ENCODE results near the gene UTP25. TPM values are rescaled to one million over a fixed set of nuclear protein-coding genes. Genes with fewer than 3 reads are reported as not detected.
"Not testable (repeated sequence)": the region's sequence is repeated elsewhere in the genome, so short reads cannot be mapped to it uniquely, and the experiment has no call there.

The UTP25 gene
- total and polyA plus RNA-seq, 2 experiments from 2014 or later = 3.6 to 8.9 TPM

GRCh38 chr1:209895709-209896108, 67.9 kb downstream of the UTP25 start:
- Histone ChIP-seq H3K4me2 (no peak overlapping the region), H3K27me3 (ENCODE audit: insufficient read depth) (no peaks in the 10 kb centered on the region), H3F3A (replicated peaks; ENCODE audit: low read depth) (no peaks in the 10 kb centered on the region), H3K27ac (ENCODE audit: low read depth) (no peak overlapping the region), H3K79me2 (replicated peaks; ENCODE audit: insufficient read depth) (no peaks in the 10 kb centered on the region), H3K4me3 (no peak overlapping the region), H4K20me1 (replicated peaks; ENCODE audit: insufficient read depth) (no peaks in the 10 kb centered on the region), H3K36me3 (ENCODE audit: insufficient read depth) (no peaks in the 10 kb centered on the region), H3K9me2 (ENCODE audit: insufficient read depth) (no peaks in the 10 kb centered on the region), H3K4me1 (ENCODE audit: insufficient read depth) (peaks cover 3% of the 10 kb centered on the region; the same call in 1 of the 2 replicates), H2AFZ (peak overlapping the region; percentile 64)
- Mint-ChIP-seq H3K4me1 (peaks cover 2% of the 10 kb centered on the region; the same call in 2 of the 3 replicates), H3K4me3 (no peak overlapping the region), H3K27me3 (ENCODE audit: insufficient read depth, low read depth, poor library complexity) (peaks cover 2% of the 10 kb centered on the region), H3K9me3 (no peaks in the 10 kb centered on the region), H3K27ac (no peak overlapping the region), H3K36me3 (ENCODE audit: low read depth) (no peaks in the 10 kb centered on the region)
- ATAC-seq (no peak), DNase-seq (ENCODE audit: low spot score) (no peak)
- no peak for TF ChIP-seq NANOG (IDR thresholded peaks at IDR 0.05; ENCODE audit: borderline replicate concordance)
- TF ChIP-seq STAT1 (IDR thresholded peaks at IDR 0.05; ENCODE audit: unreplicated experiment) = no peak

GRCh38 chr1:209896346-209896745, 68.6 kb downstream of the UTP25 start:
- Histone ChIP-seq H3F3A (replicated peaks; ENCODE audit: low read depth) (no peaks in the 10 kb centered on the region), H3K79me2 (replicated peaks; ENCODE audit: insufficient read depth) (no peaks in the 10 kb centered on the region), H3K4me3 (no peak overlapping the region), H2AFZ (peak overlapping the region; percentile 64), H3K27ac (ENCODE audit: low read depth) (no peak overlapping the region; the same call in 1 of the 2 replicates), H3K4me2 (no peak overlapping the region), H3K27me3 (ENCODE audit: insufficient read depth) (no peaks in the 10 kb centered on the region), H3K9me2 (ENCODE audit: insufficient read depth) (no peaks in the 10 kb centered on the region), H3K36me3 (ENCODE audit: insufficient read depth) (no peaks in the 10 kb centered on the region), H3K4me1 (ENCODE audit: insufficient read depth) (peaks cover 3% of the 10 kb centered on the region; the same call in 1 of the 2 replicates), H4K20me1 (replicated peaks; ENCODE audit: insufficient read depth) (no peaks in the 10 kb centered on the region)
- Mint-ChIP-seq H3K9me3 (no peaks in the 10 kb centered on the region), H3K36me3 (ENCODE audit: low read depth) (no peaks in the 10 kb centered on the region), H3K27me3 (ENCODE audit: insufficient read depth, low read depth, poor library complexity) (peaks cover 2% of the 10 kb centered on the region), H3K4me1 (peaks cover 2% of the 10 kb centered on the region; the same call in 2 of the 3 replicates), H3K4me3 (no peak overlapping the region), H3K27ac (no peak overlapping the region)
- no peak for ATAC-seq
- no peak for TF ChIP-seq NANOG (IDR thresholded peaks at IDR 0.05; ENCODE audit: borderline replicate concordance)
- TF ChIP-seq EZH2phosphoT487 (IDR thresholded peaks at IDR 0.05; ENCODE audit: unreplicated experiment) = no peak
- TF ChIP-seq, protein P1, sequence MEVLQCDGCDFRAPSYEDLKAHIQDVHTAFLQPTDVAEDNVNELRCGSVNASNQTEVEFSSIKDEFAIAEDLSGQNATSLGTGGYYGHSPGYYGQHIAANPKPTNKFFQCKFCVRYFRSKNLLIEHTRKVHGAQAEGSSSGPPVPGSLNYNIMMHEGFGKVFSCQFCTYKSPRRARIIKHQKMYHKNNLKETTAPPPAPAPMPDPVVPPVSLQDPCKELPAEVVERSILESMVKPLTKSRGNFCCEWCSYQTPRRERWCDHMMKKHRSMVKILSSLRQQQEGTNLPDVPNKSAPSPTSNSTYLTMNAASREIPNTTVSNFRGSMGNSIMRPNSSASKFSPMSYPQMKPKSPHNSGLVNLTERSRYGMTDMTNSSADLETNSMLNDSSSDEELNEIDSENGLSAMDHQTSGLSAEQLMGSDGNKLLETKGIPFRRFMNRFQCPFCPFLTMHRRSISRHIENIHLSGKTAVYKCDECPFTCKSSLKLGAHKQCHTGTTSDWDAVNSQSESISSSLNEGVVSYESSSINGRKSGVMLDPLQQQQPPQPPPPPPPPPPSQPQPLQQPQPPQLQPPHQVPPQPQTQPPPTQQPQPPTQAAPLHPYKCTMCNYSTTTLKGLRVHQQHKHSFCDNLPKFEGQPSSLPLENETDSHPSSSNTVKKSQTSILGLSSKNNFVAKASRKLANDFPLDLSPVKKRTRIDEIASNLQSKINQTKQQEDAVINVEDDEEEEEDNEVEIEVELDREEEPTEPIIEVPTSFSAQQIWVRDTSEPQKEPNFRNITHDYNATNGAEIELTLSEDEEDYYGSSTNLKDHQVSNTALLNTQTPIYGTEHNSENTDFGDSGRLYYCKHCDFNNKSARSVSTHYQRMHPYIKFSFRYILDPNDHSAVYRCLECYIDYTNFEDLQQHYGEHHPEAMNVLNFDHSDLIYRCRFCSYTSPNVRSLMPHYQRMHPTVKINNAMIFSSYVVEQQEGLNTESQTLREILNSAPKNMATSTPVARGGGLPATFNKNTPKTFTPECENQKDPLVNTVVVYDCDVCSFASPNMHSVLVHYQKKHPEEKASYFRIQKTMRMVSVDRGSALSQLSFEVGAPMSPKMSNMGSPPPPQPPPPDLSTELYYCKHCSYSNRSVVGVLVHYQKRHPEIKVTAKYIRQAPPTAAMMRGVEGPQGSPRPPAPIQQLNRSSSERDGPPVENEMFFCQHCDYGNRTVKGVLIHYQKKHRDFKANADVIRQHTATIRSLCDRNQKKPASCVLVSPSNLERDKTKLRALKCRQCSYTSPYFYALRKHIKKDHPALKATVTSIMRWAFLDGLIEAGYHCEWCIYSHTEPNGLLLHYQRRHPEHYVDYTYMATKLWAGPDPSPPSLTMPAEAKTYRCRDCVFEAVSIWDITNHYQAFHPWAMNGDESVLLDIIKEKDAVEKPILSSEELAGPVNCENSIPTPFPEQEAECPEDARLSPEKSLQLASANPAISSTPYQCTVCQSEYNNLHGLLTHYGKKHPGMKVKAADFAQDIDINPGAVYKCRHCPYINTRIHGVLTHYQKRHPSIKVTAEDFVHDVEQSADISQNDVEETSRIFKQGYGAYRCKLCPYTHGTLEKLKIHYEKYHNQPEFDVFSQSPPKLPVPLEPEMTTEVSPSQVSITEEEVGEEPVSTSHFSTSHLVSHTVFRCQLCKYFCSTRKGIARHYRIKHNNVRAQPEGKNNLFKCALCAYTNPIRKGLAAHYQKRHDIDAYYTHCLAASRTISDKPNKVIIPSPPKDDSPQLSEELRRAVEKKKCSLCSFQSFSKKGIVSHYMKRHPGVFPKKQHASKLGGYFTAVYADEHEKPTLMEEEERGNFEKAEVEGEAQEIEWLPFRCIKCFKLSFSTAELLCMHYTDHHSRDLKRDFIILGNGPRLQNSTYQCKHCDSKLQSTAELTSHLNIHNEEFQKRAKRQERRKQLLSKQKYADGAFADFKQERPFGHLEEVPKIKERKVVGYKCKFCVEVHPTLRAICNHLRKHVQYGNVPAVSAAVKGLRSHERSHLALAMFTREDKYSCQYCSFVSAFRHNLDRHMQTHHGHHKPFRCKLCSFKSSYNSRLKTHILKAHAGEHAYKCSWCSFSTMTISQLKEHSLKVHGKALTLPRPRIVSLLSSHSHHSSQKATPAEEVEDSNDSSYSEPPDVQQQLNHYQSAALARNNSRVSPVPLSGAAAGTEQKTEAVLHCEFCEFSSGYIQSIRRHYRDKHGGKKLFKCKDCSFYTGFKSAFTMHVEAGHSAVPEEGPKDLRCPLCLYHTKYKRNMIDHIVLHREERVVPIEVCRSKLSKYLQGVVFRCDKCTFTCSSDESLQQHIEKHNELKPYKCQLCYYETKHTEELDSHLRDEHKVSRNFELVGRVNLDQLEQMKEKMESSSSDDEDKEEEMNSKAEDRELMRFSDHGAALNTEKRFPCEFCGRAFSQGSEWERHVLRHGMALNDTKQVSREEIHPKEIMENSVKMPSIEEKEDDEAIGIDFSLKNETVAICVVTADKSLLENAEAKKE (CRISPR knock-in tag; IDR thresholded peaks at IDR 0.05) = no peak
- no peak for TF ChIP-seq CREB1 (CRISPR knock-in tag; IDR thresholded peaks at IDR 0.05; ENCODE audit: low read depth)
- no peak for DNase-seq (ENCODE audit: low spot score)

- H4K20me1 ChIP-seq (replicated peaks; ENCODE audit: insufficient read depth); H2AFZ ChIP-seq; H3K27me3 Mint-ChIP-seq (ENCODE audit: insufficient read depth, low read depth, poor library complexity); H3K4me1 Mint-ChIP-seq; DNase-seq (ENCODE audit: low spot score); H3K27ac ChIP-seq (ENCODE audit: low read depth); H3K4me1 ChIP-seq (ENCODE audit: insufficient read depth); H3K4me3 Mint-ChIP-seq; H3K27me3 ChIP-seq (ENCODE audit: insufficient read depth); H3K79me2 ChIP-seq (replicated peaks; ENCODE audit: insufficient read depth); H3K36me3 ChIP-seq (ENCODE audit: insufficient read depth); H3K27ac Mint-ChIP-seq; H3K9me2 ChIP-seq (ENCODE audit: insufficient read depth); H3K36me3 Mint-ChIP-seq (ENCODE audit: low read depth); H3F3A ChIP-seq (replicated peaks; ENCODE audit: low read depth); H3K4me2 ChIP-seq; H3K4me3 ChIP-seq; H3K9me3 Mint-ChIP-seq; ATAC-seq: not testable (repeated sequence)
Observed at GRCh38 chr1:209898271-209898670, 70.5 kb downstream of the UTP25 start.

- H3K27ac Mint-ChIP-seq; H3K36me3 Mint-ChIP-seq (ENCODE audit: low read depth); H3K4me1 Mint-ChIP-seq; H4K20me1 ChIP-seq (replicated peaks; ENCODE audit: insufficient read depth); H3K9me2 ChIP-seq (ENCODE audit: insufficient read depth); H3K4me1 ChIP-seq (ENCODE audit: insufficient read depth); H3K27ac ChIP-seq (ENCODE audit: low read depth); H2AFZ ChIP-seq; H3K4me2 ChIP-seq; H3F3A ChIP-seq (replicated peaks; ENCODE audit: low read depth); DNase-seq (ENCODE audit: low spot score); H3K9me3 Mint-ChIP-seq; H3K79me2 ChIP-seq (replicated peaks; ENCODE audit: insufficient read depth); H3K36me3 ChIP-seq (ENCODE audit: insufficient read depth); H3K27me3 ChIP-seq (ENCODE audit: insufficient read depth); H3K4me3 Mint-ChIP-seq; H3K27me3 Mint-ChIP-seq (ENCODE audit: insufficient read depth, low read depth, poor library complexity); H3K4me3 ChIP-seq; ATAC-seq: not testable (repeated sequence)
Observed at GRCh38 chr1:209898851-209899250, 71.1 kb downstream of the UTP25 start.
